ENCODE data around the gene GPN1.
"Not testable (repeated sequence)": the region's sequence is repeated elsewhere in the genome, so short reads cannot be mapped to it uniquely, and the experiment has no call there.

GPN1 gene

DNA sequence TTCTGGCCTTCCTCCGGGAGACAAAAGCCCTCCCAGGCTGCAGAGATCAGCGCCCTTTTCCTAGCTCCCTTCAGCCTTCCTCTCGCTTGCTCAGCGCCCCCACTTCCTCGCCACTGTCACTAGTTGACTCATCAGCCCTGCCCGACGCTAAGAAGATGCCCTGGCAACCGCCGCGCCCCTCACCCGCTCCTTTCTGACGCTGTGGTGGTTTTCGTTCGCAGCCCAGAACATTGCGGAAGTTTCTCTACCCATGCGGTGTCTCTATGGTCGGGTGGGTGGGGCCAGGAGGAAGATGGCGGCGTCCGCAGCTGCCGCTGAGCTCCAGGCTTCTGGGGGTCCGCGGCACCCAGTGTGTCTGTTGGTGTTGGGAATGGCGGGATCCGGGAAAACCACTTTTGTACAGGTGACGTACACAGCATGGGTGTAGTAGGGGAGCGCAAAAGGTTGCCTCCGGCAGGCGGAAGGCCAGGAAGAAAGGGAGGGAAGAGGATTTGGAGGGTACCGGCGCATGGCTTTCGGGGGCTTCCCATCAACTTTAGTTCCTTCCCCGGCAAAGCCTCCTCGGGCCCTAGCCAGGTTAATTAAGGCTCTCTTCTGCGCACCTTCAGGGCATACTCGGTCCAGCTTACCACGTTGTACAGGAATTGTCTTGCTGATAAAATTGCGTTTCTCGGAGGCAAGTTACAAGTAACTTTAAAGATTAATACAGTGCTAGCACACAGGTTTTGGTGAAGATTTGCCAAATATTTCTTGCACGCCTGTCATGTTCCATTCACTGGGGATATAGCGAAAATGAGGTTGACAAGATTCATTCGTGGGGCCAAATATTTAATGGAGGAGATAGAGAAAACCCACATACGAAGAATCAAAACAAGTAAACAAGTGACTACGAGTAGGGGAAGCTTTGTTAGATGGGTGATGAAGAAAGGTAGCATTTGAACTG lies at the start of gene GPN1, which contains the start of gene CCDC121:
Gene GPN1, plus strand, starts transcription at position 284 of the 943 bp plus-strand sequence. Its CDS starts 9 bp downstream, at position 293.
Gene CCDC121, minus strand, starts transcription at position 246 of the 943 bp plus-strand sequence. CDS start 1,213 bp downstream, outside the sequence.
- peak; percentile 90 to 96 for DNase-seq (ENCODE audit: low read depth in 2 of 2)

DNA sequence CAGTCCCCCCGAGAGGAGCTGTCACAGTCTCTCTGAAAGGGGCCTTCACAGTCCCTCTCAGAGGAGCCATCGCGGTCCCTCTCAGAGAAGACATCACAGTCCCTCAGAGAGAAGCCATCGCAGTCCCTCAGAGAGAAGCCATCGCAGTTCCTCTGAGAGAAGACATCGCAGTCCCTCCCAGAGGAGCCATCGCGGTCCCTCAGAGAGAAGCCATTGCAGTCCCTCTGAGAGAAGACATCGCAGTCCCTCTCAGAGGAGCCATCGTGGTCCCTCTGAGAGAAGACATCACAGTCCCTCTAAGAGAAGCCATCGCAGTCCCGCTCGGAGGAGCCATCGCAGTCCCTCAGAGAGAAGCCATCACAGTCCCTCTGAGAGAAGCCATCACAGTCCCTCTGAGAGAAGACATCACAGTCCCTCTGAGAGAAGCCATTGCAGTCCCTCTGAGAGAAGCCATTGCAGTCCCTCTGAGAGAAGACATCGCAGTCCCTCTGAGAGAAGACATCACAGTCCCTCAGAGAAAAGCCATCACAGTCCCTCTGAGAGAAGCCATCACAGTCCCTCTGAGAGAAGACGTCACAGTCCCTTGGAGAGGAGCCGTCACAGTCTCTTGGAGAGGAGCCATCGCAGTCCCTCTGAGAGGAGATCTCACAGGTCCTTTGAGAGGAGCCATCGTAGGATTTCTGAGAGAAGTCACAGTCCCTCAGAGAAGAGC lies 47.3 kb upstream of the GPN1 start:
- DNase-seq (ENCODE audit: low read depth in 2 of 2) = no peak

DNA sequence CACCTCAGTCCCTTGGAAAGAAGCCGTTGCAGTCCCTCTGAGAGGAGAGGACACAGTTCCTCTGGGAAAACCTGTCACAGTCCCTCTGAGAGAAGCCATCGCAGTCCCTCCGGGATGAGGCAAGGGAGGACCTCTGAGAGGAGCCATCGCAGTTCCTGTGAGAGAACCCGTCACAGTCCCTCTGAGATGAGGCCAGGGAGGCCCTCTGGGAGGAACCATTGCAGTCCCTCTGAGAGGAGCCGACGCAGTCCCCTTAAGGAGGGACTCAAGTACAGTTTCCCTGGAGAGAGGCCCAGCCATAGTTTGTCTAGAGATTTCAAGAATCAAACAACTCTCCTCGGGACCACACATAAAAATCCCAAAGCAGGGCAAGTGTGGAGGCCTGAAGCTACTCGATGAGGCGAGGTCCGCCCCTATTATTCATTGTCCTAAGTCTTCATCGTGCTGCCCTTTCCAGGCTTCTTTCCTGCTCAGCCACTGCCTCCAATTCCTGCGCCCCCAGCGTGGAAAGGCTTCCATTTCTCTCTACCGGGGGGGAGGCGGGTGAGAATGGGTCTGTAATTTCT lies 46.6 kb upstream of the GPN1 start:
- DNase-seq (ENCODE audit: low read depth in 2 of 2) = no peak

DNA sequence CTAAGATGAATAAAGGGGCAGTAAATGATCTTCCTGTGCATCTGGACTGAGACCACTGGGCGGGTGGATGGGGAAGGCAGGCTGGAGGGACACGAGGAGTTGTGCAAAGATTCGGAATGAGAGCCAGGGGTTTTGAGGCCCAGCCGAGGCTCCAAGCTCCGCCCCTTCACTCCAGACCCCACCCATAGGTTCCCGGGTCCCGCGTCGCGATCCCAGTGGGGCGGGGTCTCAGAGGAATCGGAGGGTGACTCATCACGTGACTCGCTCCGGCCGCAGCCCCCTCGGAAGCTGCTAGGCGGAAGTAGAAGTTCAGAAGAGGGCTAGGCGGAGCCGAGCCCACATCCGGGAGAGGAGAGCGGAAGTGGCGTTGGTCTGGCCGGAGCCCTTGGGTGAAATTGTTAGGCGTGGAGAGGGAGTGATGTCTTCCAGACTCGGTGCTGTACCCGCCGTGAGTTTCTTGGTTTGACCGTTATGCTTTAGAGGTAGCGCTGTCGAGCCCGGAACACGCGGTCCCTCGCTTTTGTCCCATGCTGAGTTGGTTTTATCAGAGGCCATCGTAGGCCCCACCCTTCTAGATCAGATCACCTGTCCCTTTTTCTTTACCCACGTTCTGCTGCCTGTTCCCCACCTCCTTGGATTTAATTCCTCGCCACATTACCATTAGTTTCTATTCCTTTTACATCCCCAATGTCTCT lies 46.0 kb upstream of the GPN1 start, which contains the start of gene ZNF512:
Gene ZNF512, plus strand, starts transcription at position 348 of the 695 bp plus-strand sequence. Its CDS starts 71 bp downstream, at position 419.
- peak; percentile 72 to 80 for DNase-seq (ENCODE audit: low read depth in 2 of 2)

DNA sequence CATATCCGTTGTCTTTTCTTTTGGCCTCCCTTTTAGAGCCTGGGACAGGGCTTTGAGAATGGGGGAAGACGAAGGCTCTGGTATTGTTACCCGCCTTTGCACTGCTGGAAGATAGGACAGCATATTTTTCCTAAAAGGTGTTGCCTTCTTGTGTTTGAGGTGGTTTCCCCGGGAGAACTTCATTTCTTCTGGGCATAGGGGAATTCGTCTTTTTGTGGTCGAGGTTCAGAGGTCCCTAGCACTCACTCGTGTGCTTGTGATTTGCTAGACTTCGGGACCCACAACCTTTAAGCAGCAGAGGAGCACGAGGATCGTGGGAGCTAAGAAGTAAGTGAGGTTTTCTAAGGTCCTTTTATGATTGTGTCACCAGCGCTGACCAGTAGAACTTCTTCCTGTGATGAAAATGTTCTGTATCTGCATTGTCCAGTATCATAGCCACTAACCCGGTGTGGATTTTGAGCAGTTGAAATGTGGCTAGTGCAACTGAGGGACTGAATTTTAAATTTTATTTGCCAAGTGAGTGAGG lies 45.4 kb upstream of the GPN1 start:
- no peak for DNase-seq (ENCODE audit: low read depth in 2 of 2)

DNA sequence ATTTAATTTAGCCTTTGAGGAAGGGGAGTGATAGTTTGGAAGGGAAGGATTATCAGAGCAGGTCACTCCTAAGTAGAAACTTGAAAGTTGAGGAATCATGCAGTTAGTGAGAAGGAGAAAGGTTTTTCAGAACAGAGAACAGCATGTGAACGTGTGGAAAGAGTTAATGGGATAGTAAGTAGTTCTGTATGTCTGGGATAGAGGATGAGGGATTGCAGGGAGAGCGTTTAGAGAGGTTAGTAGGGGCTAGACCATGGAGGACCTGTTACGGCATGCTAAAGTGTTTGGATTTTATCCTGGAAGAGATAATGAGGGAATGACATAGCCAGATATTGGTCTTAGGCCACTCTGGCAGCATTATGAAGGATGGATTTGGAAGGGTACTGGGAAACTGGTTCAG lies 44.3 kb upstream of the GPN1 start:
- DNase-seq (ENCODE audit: low read depth in 2 of 2) = no peak

DNA sequence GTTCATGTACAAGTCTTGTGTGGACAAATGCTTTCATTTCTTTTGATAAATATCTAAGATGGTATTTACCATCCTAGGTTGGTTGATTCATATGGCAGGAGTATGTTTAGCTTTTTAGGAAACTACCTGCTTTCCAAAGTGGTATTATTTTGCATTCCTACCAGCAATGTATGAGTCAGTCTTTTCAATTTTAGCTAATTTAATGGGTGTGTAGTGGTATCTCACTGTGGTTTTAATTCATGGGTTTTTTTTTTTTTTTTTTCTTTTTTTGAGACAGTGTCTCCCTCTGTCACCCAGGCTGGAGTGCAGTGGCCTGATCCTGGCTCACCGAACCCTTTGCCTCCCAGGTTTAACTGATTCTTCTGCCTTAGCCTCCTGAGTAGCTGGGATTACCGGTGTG lies 41.8 kb upstream of the GPN1 start:
- no peak for DNase-seq (ENCODE audit: low read depth in 2 of 2)

DNA sequence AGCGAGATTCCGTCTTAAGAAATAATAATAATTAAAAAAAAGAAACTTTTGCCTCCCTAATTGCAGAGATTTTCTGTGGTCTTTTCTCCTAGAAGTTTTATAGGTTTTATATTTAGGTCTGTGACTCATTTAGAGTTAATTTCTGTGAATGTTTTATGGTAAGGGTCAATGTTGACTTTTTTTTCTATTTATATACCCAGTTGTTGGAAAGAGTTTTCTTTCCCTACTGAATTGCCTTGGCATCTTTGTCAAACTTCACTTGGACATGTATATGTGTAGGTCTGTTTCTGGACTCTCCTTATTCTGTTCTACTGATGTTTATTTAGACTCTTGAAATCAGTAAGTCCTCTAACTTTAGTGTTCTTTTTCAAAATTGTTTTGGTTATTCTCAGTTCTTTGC lies 40.5 kb upstream of the GPN1 start:
- no peak for DNase-seq (ENCODE audit: low read depth in 2 of 2)

DNA sequence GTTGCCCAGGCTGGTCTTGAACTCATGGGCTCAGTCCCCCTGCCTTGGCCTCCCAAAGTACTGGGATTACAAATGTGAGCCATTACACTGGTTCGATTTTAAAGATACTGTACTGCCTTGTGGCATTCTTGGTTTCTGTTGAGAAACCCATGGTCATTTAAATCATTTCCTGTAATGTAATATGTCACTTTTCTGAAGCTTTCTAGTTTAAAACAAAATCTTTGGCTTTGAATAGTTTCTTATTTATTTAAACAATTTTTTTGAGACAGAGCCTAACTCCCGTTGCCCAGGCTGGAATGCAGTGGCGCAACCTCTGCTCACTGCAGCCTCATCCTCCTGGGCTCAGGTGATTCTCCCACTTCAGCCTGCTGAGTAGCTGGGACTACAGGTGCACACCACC lies 37.1 kb upstream of the GPN1 start:
- no peak for DNase-seq (ENCODE audit: low read depth in 2 of 2)

DNA sequence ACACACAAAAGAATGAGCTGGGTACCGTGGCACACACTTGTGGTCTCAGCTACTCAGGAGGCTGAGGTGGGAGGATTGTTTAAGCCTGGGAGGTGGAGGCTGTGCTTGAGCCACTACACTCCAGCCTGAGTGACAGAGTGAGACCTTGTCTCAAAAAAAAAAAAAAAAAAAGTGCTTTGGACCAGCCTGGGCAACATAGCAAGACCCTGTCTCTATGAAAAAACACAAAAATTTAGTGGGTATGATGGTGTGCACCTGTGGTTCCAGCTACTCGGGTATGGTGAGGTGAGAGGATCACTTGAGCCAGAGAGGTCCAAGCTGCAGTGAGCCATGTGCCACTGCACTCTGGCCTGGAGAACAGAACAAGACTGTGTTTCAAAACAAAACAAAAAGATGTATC lies 35.6 kb upstream of the GPN1 start:
- DNase-seq (ENCODE audit: low read depth in 2 of 2) = no peak

DNA sequence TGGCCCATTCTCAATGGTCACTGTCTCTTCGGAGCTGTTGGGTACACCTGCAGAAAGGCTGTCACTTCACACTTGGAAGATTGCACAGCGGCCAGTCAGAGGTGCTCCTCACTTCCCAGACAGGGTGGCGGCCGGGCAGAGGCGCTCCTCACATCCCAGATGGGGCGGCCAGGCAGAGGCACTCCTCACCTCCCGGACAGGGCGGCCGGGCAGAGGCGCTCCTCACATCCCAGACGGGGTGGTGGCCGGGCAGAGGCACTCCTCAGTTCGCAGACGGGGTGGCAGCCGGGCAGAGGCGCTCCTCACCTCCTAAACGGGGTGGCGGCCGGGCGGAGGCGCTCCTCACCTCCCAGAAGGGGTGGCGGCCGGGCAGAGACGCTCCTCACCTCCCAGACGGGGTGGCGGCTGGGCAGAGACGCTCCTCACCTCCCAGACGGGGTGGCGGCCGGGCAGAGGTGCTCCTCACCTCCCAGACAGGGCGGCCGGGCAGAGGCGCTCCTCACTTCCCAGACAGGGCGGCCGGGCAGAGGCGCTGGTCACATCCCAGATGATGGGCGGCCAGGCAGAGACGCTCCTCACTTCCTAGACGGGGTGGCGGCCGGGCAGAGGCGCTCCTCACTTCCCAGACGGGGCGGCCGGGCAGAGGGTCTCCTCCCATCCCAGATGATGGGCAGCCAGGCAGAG lies 34.7 kb upstream of the GPN1 start:
- DNase-seq (ENCODE audit: low read depth in 2 of 2) = not testable (repeated sequence)

DNA sequence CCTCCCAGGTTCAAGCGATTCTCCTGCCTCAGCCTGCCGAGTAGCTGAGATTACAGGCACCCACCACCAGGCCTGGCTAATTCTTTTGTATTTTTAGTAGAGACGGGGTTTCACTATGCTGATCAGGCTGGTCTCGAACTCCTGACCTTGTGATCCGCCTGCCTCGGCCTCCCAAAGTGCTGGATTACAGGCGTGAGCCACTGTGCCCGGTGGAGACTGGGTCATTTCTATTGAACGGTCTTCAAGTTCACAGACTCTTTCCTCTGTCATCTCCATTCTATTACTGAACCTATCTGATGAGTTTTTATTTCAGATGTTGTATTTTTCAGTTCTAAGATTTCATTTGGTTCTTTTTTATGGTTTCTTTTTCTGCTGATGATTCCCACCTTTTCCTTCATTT lies 33.4 kb upstream of the GPN1 start:
- not testable (repeated sequence) for DNase-seq (ENCODE audit: low read depth in 2 of 2)

DNA sequence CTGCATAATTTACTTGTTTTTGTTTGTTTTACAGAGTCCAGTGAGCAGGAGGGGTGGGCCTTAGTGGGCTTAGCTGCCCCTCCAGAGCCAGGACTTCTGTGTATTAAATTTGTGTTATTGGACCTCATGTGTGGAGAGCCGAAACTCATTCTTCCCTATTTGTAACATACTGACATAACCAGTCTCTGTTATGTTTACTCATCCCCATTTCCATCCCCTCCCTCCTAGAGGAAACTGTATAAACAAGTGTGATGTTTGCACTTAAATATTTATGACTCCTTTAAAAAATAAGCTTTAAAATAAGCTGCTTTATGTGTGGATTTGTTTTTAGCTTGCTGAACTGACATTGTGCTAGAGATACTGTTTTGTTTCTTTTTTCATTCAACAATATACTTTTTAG lies 32.2 kb upstream of the GPN1 start:
- no peak for DNase-seq (ENCODE audit: low read depth in 2 of 2)

DNA sequence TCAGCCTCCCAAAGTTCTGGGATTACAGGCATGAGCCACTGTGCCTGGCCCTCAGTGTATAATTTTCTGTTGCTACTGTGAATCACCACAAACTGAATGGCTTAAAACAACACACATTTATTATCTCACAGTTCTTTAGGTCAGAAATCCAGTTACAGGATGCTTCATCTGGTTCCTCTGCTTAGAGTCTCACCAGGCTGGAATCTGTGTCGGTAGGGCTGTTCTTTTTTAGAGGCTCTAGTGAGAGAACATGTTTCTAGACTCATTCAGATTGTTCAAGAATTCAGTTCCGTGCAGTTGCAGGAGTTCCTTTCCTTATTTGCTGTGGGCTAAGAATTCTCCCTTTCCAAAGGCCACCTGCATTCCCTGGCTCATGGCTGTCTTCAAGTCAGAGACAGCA lies 22.2 kb upstream of the GPN1 start:
- DNase-seq (ENCODE audit: low read depth in 2 of 2) = no peak

DNA sequence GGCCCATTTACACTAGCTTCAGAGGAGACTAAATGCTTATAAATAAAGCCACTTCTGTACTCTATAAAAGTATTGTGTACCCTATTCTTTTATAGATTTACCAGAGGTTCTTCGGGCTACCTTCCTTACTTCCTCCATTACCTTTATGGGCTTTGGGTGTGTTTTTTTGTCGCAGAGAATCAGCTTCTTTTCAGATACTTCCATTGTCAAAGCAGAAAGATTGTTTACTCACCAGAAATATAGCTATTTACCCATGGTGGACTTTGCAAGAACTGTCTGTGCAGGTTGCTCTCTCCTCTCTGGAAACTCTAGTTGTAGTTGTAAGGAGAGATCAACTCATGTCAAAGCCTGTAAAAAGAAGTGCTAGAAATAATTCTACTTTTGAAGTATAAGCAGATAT lies 14.9 kb upstream of the GPN1 start:
- DNase-seq (ENCODE audit: low read depth in 2 of 2) = no peak

DNA sequence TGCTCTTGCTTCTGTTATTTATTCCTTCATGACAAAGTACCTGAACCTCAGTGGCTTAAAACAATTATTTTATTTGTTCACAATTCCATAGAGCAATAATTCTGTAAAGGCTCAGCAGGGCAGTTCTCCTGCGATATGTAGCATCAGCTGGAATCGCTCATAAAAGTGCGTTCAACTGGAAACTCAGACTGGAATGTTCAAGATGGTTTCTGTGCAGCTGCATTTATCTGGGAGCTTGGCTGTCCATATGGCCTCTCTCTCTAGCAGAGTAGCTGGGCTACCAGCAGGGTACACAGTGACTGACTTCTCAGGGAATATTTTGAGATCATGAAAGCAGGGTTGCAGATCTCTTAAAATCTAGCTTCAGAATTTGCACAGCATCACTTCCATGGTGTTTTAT lies 13.5 kb upstream of the GPN1 start:
- no peak for DNase-seq (ENCODE audit: low read depth in 2 of 2)

DNA sequence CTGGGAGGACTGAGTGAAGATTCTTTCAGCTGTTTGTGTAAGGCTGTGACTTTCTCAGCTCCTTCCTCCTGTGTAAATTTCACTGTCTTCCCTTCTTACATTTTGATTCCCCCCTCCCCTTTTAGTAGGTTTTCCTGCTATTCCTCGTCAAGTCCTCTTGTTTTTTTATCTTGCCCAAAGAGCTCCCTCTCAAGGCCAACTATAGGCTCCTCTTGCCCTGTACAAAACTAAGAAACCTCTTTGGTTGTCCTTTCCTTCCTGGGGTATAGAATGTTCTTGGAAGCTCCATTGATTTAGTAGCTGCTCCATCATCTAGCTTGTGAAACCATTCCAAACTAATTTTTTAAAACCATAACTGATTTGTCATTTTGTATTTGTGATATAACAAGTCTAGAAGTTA lies 7.3 kb upstream of the GPN1 start:
- no peak for DNase-seq (ENCODE audit: low read depth in 2 of 2)

DNA sequence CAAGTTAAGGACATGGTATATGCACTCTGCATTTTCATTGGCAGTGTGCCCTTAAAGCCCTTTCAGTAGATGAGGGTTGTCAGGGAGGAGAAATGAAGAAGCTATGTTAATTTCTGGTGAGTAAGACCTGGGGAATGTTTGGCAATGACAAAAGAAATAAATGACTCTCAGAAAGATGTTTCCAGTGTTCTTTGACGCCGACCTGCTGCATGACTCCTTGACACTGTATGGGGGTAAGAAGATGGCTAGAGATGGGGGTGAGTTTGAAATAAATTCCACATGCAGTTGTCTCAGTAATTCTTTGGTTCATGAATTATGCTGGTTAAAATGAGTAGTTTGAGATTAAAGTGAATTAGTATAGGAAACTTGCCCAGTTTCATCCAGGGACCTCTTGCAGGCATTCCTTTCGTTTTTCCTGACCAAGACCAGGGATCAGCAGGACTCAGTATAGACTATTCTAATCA lies 5.9 kb upstream of the GPN1 start:
- DNase-seq (ENCODE audit: low read depth in 2 of 2) = no peak

DNA sequence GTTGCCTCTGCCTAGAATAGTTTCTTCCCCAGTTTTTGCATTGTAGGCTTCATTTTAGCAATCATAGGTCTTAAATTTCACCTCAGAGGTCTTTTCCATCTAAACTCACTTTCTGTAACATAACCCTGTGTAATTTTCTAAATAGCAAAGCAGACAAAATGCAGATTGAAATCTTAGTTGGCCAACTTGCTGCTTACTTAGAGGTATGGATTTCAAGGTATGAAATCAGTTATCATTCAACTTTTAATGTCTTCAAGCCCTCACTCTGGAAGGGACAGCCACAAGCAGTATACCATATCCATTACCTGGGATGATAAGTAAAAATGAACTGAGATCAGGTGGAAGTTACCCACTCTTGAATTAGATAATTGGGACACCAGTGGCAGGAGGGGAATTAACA lies 3.9 kb upstream of the GPN1 start:
- DNase-seq (ENCODE audit: low read depth in 2 of 2) = no peak

DNA sequence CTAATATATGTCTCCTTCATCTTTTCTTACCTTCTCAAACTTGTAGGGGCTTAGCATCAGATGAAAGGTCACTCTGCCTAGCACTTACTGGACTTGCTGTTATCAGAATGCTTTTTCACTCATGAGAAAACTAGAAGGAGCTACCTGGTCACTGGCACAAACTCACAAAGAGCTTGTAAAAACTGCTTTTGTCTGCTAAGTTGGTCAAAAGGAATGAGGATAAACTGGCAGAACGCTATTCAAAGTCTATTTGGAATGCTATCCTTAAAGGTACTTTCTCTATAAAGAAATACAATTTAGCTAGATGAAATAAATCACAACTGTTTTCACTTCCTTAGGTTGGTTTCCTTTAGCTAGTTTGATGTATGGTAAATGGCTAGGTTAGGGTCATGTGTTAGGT lies 2.5 kb upstream of the GPN1 start:
- DNase-seq (ENCODE audit: low read depth in 2 of 2) = not testable (repeated sequence)

DNA sequence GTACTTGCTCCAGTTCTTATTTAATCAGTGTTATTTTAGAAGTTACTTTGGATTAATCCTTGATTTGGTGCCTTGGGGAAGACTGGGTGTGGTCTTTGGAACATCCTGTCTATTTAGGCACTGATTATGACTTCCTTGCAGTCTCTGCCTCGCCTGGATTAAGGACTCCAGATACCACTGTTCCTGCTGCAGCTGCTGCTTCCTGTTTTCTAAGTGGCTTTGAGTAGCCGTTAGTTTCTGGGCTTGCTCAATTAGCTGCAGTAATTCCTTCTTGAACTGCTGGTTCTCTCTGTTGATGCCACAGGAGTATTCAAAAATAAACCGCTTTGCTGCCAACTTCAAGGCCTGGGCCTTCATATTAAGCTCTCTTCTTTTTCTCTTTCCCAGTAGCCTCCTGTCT lies 1.9 kb upstream of the GPN1 start:
- not testable (repeated sequence) for DNase-seq (ENCODE audit: low read depth in 2 of 2)

Data from stimulated activated CD8-positive, alpha-beta memory T cell treated with anti-CD3 and anti-CD28 coated beads, Interleukin-2, amount 100 ng/mL, for 48 hours (primary cell).